HG03460 (cell line): ENCODE measurements around the gene PLA2G4A.
A peak's percentile ranks its signal among the peaks of the same experiment; 100 is the strongest.
"Not testable (repeated sequence)": the region's sequence is repeated elsewhere in the genome, so short reads cannot be mapped to it uniquely, and the experiment has no call there.

Experiments
- ATAC-seq: cut with Tn5 transposase; IDR thresholded peaks from one replicate; pipeline ENCODE4 v1.9.1; 2021; ENCODE audit not compliant: unreplicated experiment

The PLA2G4A gene

GRCh38 chr1:186917106-186917786, 88.5 kb downstream of the PLA2G4A start:
- not testable (repeated sequence) for ATAC-seq

GRCh38 chr1:186921386-186921785, 92.6 kb downstream of the PLA2G4A start:
- peak; percentile 61 for ATAC-seq

- not testable (repeated sequence) for ATAC-seq
These were observed 94.1 kb downstream of the PLA2G4A start for GRCh38 chr1:186922814-186923213.

GRCh38 chr1:186923486-186923885, 94.7 kb downstream of the PLA2G4A start:
- ATAC-seq: no peak

GRCh38 chr1:186925881-186926669, 97.3 kb downstream of the PLA2G4A start:
- ATAC-seq: no peak

GRCh38 chr1:186927884-186928283, 99.1 kb downstream of the PLA2G4A start:
- ATAC-seq: no peak

GRCh38 chr1:186930238-186930637, 101.5 kb downstream of the PLA2G4A start:
- no peak for ATAC-seq

GRCh38 chr1:186937016-186937670, 108.4 kb downstream of the PLA2G4A start:
- ATAC-seq: no peak

- ATAC-seq: no peak
These were observed 115.3 kb downstream of the PLA2G4A start for GRCh38 chr1:186943891-186944686.

GRCh38 chr1:186945146-186945545, 116.4 kb downstream of the PLA2G4A start:
- ATAC-seq: no peak

- ATAC-seq: no peak
These were observed 119.8 kb downstream of the PLA2G4A start for GRCh38 chr1:186948535-186948934.

- no peak for ATAC-seq
These were observed 120.4 kb downstream of the PLA2G4A start for GRCh38 chr1:186949173-186949572.

- ATAC-seq: no peak
These were observed 121.8 kb downstream of the PLA2G4A start for GRCh38 chr1:186950547-186950946.

GRCh38 chr1:186953876-186954275, 125.1 kb downstream of the PLA2G4A start:
- no peak for ATAC-seq

GRCh38 chr1:186957314-186957713, 128.6 kb downstream of the PLA2G4A start:
- ATAC-seq: no peak

- no peak for ATAC-seq
These were observed 129.8 kb downstream of the PLA2G4A start for GRCh38 chr1:186958520-186958919.

GRCh38 chr1:186960861-186961260, 132.1 kb downstream of the PLA2G4A start:
- no peak for ATAC-seq

- ATAC-seq: no peak
These were observed 137.1 kb downstream of the PLA2G4A start for GRCh38 chr1:186965847-186966246.

GRCh38 chr1:186966456-186966855, 137.7 kb downstream of the PLA2G4A start:
- no peak for ATAC-seq

- no peak for ATAC-seq
These were observed 139.1 kb downstream of the PLA2G4A start for GRCh38 chr1:186967656-186968394.
